ENCODE measurements around the gene ZNF593OS. TPM values are rescaled to one million over a fixed set of nuclear protein-coding genes. Genes with fewer than 3 reads are reported as not detected.

The ZNF593OS gene
- 0.26 to 0.31 TPM in 2 of 5 replicates, not detected in the others for total RNA-seq (2022; extraction: Qiagen RNA extraction; ENCODE audit: low read depth)

GRCh38 chr1:26171084-26172072 is at the start of gene ZNF593OS:
Gene ZNF593OS, minus strand, starts transcription at chr1:26171832. Its CDS starts 171 bp downstream, at chr1:26171661.

GRCh38 chr1:26190373-26190987 is 18.8 kb upstream of the ZNF593OS start, which contains the start of gene CATSPER4:
Gene CATSPER4, plus strand, starts transcription at chr1:26190602. Its CDS starts 26 bp downstream, at chr1:26190628.

GRCh38 chr1:26177182-26177684 is 5.6 kb upstream of the ZNF593OS start, which contains the start of gene CNKSR1:
Gene CNKSR1, plus strand, starts transcription at chr1:26177491. Its CDS starts 57 bp downstream, at chr1:26177548.

GRCh38 chr1:26169669-26170471 is 1.8 kb downstream of the ZNF593OS start, which contains the start of gene ZNF593:
Gene ZNF593, plus strand, starts transcription at chr1:26169908. Its CDS starts 76 bp downstream, at chr1:26169984.

GRCh38 chr1:26168410-26169197 is 3.0 kb downstream of the ZNF593OS start, which contains the start of gene C1orf232:
Gene C1orf232, minus strand, starts transcription at chr1:26168963. Its CDS starts 464 bp downstream, at chr1:26168499.

GRCh38 chr1:26158908-26159742 is 12.5 kb downstream of the ZNF593OS start, which contains the start of gene FAM110D:
Gene FAM110D, plus strand, starts transcription at chr1:26159079. Its CDS starts 2,213 bp downstream, at chr1:26161292.

Other genes starting within 250 kb of the ZNF593OS start
- 6.1 to 8.5 TPM (median 8.2 TPM) in 5 replicates for gene PAFAH2, start 173.8 kb downstream of the ZNF593OS start, total RNA-seq (2022; extraction: Qiagen RNA extraction; ENCODE audit: low read depth)
- 0.08 TPM in 1 of 5 replicates, not detected in the others for gene EXTL1, start 150.1 kb downstream of the ZNF593OS start, total RNA-seq (2022; extraction: Qiagen RNA extraction; ENCODE audit: low read depth)
- 0.19 to 0.40 TPM (median 0.31 TPM) in 5 replicates for gene SLC30A2, start 125.7 kb downstream of the ZNF593OS start, total RNA-seq (2022; extraction: Qiagen RNA extraction; ENCODE audit: low read depth)
- 0.70 to 1.5 TPM (median 1.2 TPM) in 5 replicates for gene TRIM63, start 104.2 kb downstream of the ZNF593OS start, total RNA-seq (2022; extraction: Qiagen RNA extraction; ENCODE audit: low read depth)
- 1.6 to 2.1 TPM (median 2.0 TPM) in 5 replicates for gene PDIK1L, start 60.0 kb downstream of the ZNF593OS start, total RNA-seq (2022; extraction: Qiagen RNA extraction; ENCODE audit: low read depth)
- gene FAM110D, start 12.8 kb downstream of the ZNF593OS start, total RNA-seq (2022; extraction: Qiagen RNA extraction; ENCODE audit: low read depth) = 0.07 to 0.10 TPM (median 0.08 TPM) in 3 of 5 replicates, not detected in the others
- not detected in 5 replicates for gene C1orf232, start 2.9 kb downstream of the ZNF593OS start, total RNA-seq (2022; extraction: Qiagen RNA extraction; ENCODE audit: low read depth)
- 54.0 to 67.0 TPM (median 63.2 TPM) in 5 replicates for gene ZNF593, start 1.9 kb downstream of the ZNF593OS start, total RNA-seq (2022; extraction: Qiagen RNA extraction; ENCODE audit: low read depth)
- 0.20 to 0.50 TPM (median 0.32 TPM) in 5 replicates for gene CNKSR1, start 5.7 kb upstream of the ZNF593OS start, total RNA-seq (2022; extraction: Qiagen RNA extraction; ENCODE audit: low read depth)
- not detected in 5 replicates for gene CATSPER4, start 18.8 kb upstream of the ZNF593OS start, total RNA-seq (2022; extraction: Qiagen RNA extraction; ENCODE audit: low read depth)
- gene CEP85, start 62.4 kb upstream of the ZNF593OS start, total RNA-seq (2022; extraction: Qiagen RNA extraction; ENCODE audit: low read depth) = 10.3 to 13.3 TPM (median 12.5 TPM) in 5 replicates
- gene SH3BGRL3, start 108.3 kb upstream of the ZNF593OS start, total RNA-seq (2022; extraction: Qiagen RNA extraction; ENCODE audit: low read depth) = 111 to 165 TPM (median 137 TPM) in 5 replicates
- gene UBXN11, start 134.8 kb upstream of the ZNF593OS start, total RNA-seq (2022; extraction: Qiagen RNA extraction; ENCODE audit: low read depth) = 12.5 to 15.2 TPM (median 14.8 TPM) in 5 replicates
- gene CD52, start 146.1 kb upstream of the ZNF593OS start, total RNA-seq (2022; extraction: Qiagen RNA extraction; ENCODE audit: low read depth) = not detected in 5 replicates
- 1.4 to 2.1 TPM (median 1.6 TPM) in 5 replicates for gene CRYBG2, start 182.3 kb upstream of the ZNF593OS start, total RNA-seq (2022; extraction: Qiagen RNA extraction; ENCODE audit: low read depth)
- gene ZNF683, start 200.9 kb upstream of the ZNF593OS start, total RNA-seq (2022; extraction: Qiagen RNA extraction; ENCODE audit: low read depth) = not detected in 5 replicates
- 0.03 TPM in 1 of 5 replicates, not detected in the others for gene LIN28A, start 239.0 kb upstream of the ZNF593OS start, total RNA-seq (2022; extraction: Qiagen RNA extraction; ENCODE audit: low read depth)

All from A549 treated with GW870086 at 1 μM for 4 hours (cell line).